GM12878 (cell line): ENCODE measurements around the gene PPIL6. TPM values are rescaled to one million over a fixed set of nuclear protein-coding genes. Genes with fewer than 3 reads are reported as not detected.

Source experiments
- BCL3 ChIP-seq: IDR thresholded peaks from 2 replicates; pipeline ENCODE4 v1.6.1; 2011; ENCODE audit warnings: borderline replicate concordance, low read depth, mild to moderate bottlenecking, moderate library complexity, low read length; ENCODE audit not compliant: insufficient read depth, poor library complexity, severe bottlenecking
- BHLHE40 ChIP-seq, 2 experiments: fragments of 450-650 bp in 1 of 2; IDR thresholded peaks; 2 replicates each; pipeline ENCODE4 v1.6.1; 2011 to 2017; ENCODE audit warnings: low read depth in 2 of 2, borderline replicate concordance in 1 of 2, improper control_type of control experiment in 1 of 2, low read length in 1 of 2, mild to moderate bottlenecking in 1 of 2
- CEBPZ ChIP-seq: fragments of 150-350 bp; IDR thresholded peaks from 2 replicates; pipeline ENCODE4 v1.6.1; 2016; ENCODE audit warnings: low read depth, low read length
- CREB1 ChIP-seq: IDR thresholded peaks from 2 replicates; pipeline ENCODE4 v1.6.1; 2012; ENCODE audit warnings: low read depth, mild to moderate bottlenecking, inconsistent platforms
- CREM ChIP-seq: IDR thresholded peaks from 2 replicates; pipeline ENCODE4 v1.6.1; 2014; ENCODE audit warnings: antibody characterized with exemption, low read depth
- EED ChIP-seq: sonication (generic); IDR thresholded peaks from 2 replicates; pipeline ENCODE4 v1.6.1; 2016; ENCODE audit warnings: antibody characterized with exemption, low read depth
- EP300 ChIP-seq, 2 experiments: fragments of 150-350 bp in 1 of 2; IDR thresholded peaks; 2 replicates each; pipeline ENCODE4 v1.6.1; 2011 to 2012; ENCODE audit warnings: low read depth in 2 of 2, low read length in 2 of 2, borderline replicate concordance in 1 of 2, improper control_type of control experiment in 1 of 2, inconsistent platforms in 1 of 2; ENCODE audit not compliant: control insufficient read depth in 1 of 2
- FOS ChIP-seq: IDR thresholded peaks from 3 replicates; pipeline ENCODE4 v1.6.1; 2011; ENCODE audit warnings: borderline replicate concordance; ENCODE audit not compliant: insufficient read length; ENCODE audit errors: extremely low read depth
- IRF3 ChIP-seq: fragments of 450-650 bp; IDR thresholded peaks from 2 replicates; pipeline ENCODE4 v1.6.1; 2014; ENCODE audit warnings: mild to moderate bottlenecking
- IRF5 ChIP-seq: fragments of 450-650 bp; IDR thresholded peaks from 2 replicates; pipeline ENCODE4 v1.6.1; 2017; ENCODE audit warnings: borderline replicate concordance
- JUNB ChIP-seq: IDR thresholded peaks from 2 replicates; pipeline ENCODE4 v1.6.1; 2016; ENCODE audit warnings: antibody characterized with exemption, mild to moderate bottlenecking
- JUND ChIP-seq: IDR thresholded peaks from 2 replicates; pipeline ENCODE4 v1.6.1; 2012; ENCODE audit warnings: low read depth, mild to moderate bottlenecking, low read length, improper control_type of control experiment, moderate library complexity
- KLF5 ChIP-seq: fragments of 450-650 bp; IDR thresholded peaks from 2 replicates; pipeline ENCODE4 v1.6.1; 2014; ENCODE audit warnings: mild to moderate bottlenecking; ENCODE audit not compliant: partially characterized antibody
- MYB ChIP-seq: fragments of 150-350 bp; IDR thresholded peaks from 2 replicates; pipeline ENCODE4 v1.6.1; 2014; ENCODE audit warnings: mild to moderate bottlenecking, low read depth, low read length, borderline replicate concordance
- NFYA ChIP-seq: IDR thresholded peaks from 2 replicates; pipeline ENCODE4 v1.6.1; 2011; ENCODE audit warnings: low read depth, mild to moderate bottlenecking, low read length, improper control_type of control experiment, borderline replicate concordance
- NRF1 ChIP-seq: conservative IDR thresholded peaks from 2 replicates; pipeline ENCODE4 v1.6.1; 2011; ENCODE audit warnings: mild to moderate bottlenecking, low read depth, low read length, improper control_type of control experiment
- POLR2AphosphoS5 ChIP-seq: IDR thresholded peaks from 2 replicates; pipeline ENCODE4 v1.6.1; 2011; ENCODE audit warnings: mild to moderate bottlenecking, low read length, inconsistent platforms
- SKIL ChIP-seq: fragments of 450-650 bp; IDR thresholded peaks from 2 replicates; pipeline ENCODE4 v1.6.1; 2017; ENCODE audit warnings: mild to moderate bottlenecking, low read depth, inconsistent platforms; ENCODE audit not compliant: poor library complexity, severe bottlenecking
- YY1 ChIP-seq: IDR thresholded peaks from 2 replicates; pipeline ENCODE4 v1.6.1; 2011; ENCODE audit warnings: low read depth, mild to moderate bottlenecking, low read length
- ZNF274 ChIP-seq: IDR thresholded peaks from one replicate; pipeline ENCODE4 v1.8.0; 2011; ENCODE audit not compliant: insufficient read length, insufficient read depth
- polyA plus RNA-seq, 11 experiments: library from polyadenylated mRNA; depleted of rRNA in 4 of 11; unstranded in 6 of 11; stranded (reverse) in 5 of 11; fragments of >200 nt; fragmentation: Nextera tagmentation in 4 of 11; fragmentation: Illumina TruSeq in 1 of 11; extraction: Ambion mirVana in 4 of 11; extraction: Trizol in 1 of 11; gene quantifications; 1 replicate in 1 of 11; 2 replicates in 10 of 11; pipeline versions ENCODE4 v1.2.1 to v1.2.3, GENCODE V29; 2011 to 2016; ENCODE audit warnings: inconsistent platforms in 2 of 11, missing spikeins in 2 of 11, low read depth in 1 of 11
- total RNA-seq, 4 experiments: library from RNA; depleted of rRNA in 3 of 4; stranded (reverse); fragments of >200 nt in 3 of 4; fragmentation: Illumina TruSeq in 1 of 4; extraction: Trizol in 1 of 4; gene quantifications; 2 replicates each; pipeline versions ENCODE4 v1.2.1 to v1.2.3, GENCODE V29; 2013 to 2021

Gene PPIL6
- total and polyA plus RNA-seq, 10 of the 15 experiments (the other 5 are each of a cell fraction or from before 2014, with no cell fraction given), result 0.01 to 0.26 (median 0.12) TPM; not detected in 5

- TF ChIP-seq KLF5, result no peak
- TF ChIP-seq JUND, result no peak
- TF ChIP-seq MYB, result no peak
- no peak for TF ChIP-seq BCL3
- TF ChIP-seq CREM, result peak; percentile 44; the same call in 1 of the 2 replicates
- no peak for TF ChIP-seq NFYA
- peak; percentile 78 for TF ChIP-seq EED
- no peak for TF ChIP-seq CEBPZ
- peak; percentile 27 to 28; a peak in 3 of 4 replicates for TF ChIP-seq EP300 (IDR thresholded peaks at IDR 0.05; ENCODE audit: borderline replicate concordance in 1 of 2, control insufficient read depth in 1 of 2, low read depth in 2 of 2, low read length in 2 of 2)
- TF ChIP-seq IRF5, result no peak
- TF ChIP-seq YY1, result no peak
- TF ChIP-seq NRF1, result no peak
- TF ChIP-seq ZNF274, result no peak
- TF ChIP-seq SKIL, result no peak
- TF ChIP-seq BHLHE40 (IDR thresholded peaks at IDR 0.05; ENCODE audit: borderline replicate concordance in 1 of 2, low read depth in 2 of 2, low read length in 1 of 2), result peak in 1 of 2 experiments; percentile 57; a peak in 2 of 4 replicates
- TF ChIP-seq JUNB, result no peak
- peak; percentile 44; the same call in 1 of the 2 replicates for TF ChIP-seq CREB1
- TF ChIP-seq FOS, result no peak
- no peak for TF ChIP-seq IRF3
- TF ChIP-seq POLR2AphosphoS5, result no peak
Observed at GRCh38 chr6:109458774-109459531, 18.5 kb upstream of the PPIL6 start (continued).
